H1 (cell line): ENCODE data around the gene SH2D2A. TPM values are rescaled to one million over a fixed set of nuclear protein-coding genes. Genes with fewer than 3 reads are reported as not detected.
A peak's percentile ranks its signal among the peaks of the same experiment; 100 is the strongest.

ENCODE experiments used
- CTCF ChIA-PET: fragments of 300-600 bp; sonication (Branson Sonifier 250); formaldehyde crosslinking; loops from one replicate; lab custom pipeline; 2021; ENCODE audit not compliant: partially characterized antibody; lab: Charles Lee
- POLR2A ChIA-PET: fragments of 300-600 bp; sonication (Branson Sonifier 250); formaldehyde crosslinking; loops from one replicate; lab custom pipeline; 2021; ENCODE audit warnings: inconsistent platforms; ENCODE audit not compliant: partially characterized antibody; lab: Charles Lee
- DNase-seq, 2 experiments: peaks; one replicate each; pipeline versions ENCODE4 v3.0.0 to v3.0.0-alpha.2; 2010 to 2022; ENCODE audit warnings: low spot score in 2 of 2, low read depth in 1 of 2, mixed read lengths in 1 of 2
- FAIRE-seq: peaks from 2 replicates; lab custom pipeline; 2011; peaks lifted over from hg19 to GRCh38; lab: Jason Lieb, UNC
- H2AFZ ChIP-seq: 2 replicates; pipeline ENCODE4 v1.8.1; 2012; ENCODE audit warnings: low read length, inconsistent platforms
- H2AK5ac ChIP-seq: 2 replicates; pipeline ENCODE4 v1.6.1; 2013; ENCODE audit warnings: low read depth, low read length
- H2BK120ac ChIP-seq: replicated peaks from 2 replicates; pipeline ENCODE3; 2013; ENCODE audit warnings: low read depth, low read length, inconsistent platforms
- H2BK12ac ChIP-seq: 2 replicates; pipeline ENCODE4 v1.6.1; 2013; ENCODE audit warnings: low read depth, low read length
- H2BK15ac ChIP-seq: 2 replicates; pipeline ENCODE4 v1.6.1; 2013; ENCODE audit warnings: low read length
- H2BK20ac ChIP-seq: 2 replicates; pipeline ENCODE4 v1.6.1; 2013; ENCODE audit warnings: low read length
- H2BK5ac ChIP-seq: 2 replicates; pipeline ENCODE4 v1.6.1; 2013; ENCODE audit warnings: low read depth, low read length
- H3K14ac ChIP-seq: 2 replicates; pipeline ENCODE4 v1.6.1; 2013; ENCODE audit warnings: inconsistent platforms; ENCODE audit not compliant: insufficient read length
- H3K18ac ChIP-seq: 2 replicates; pipeline ENCODE4 v1.6.1; 2013; ENCODE audit warnings: low read length; ENCODE audit errors: extremely low read depth
- H3K23ac ChIP-seq: 2 replicates; pipeline ENCODE4 v1.6.1; 2013; ENCODE audit warnings: inconsistent platforms; ENCODE audit not compliant: insufficient read length
- H3K23me2 ChIP-seq: 2 replicates; pipeline ENCODE4 v1.6.1; 2013; ENCODE audit warnings: low read depth, low read length
- H3K27ac ChIP-seq: 2 replicates; pipeline ENCODE4 v1.6.1; 2011; ENCODE audit warnings: low read depth, low read length, inconsistent platforms
- H3K27me3 ChIP-seq, 4 experiments: replicated peaks in 1 of 4; 1 replicate in 1 of 4; 2 replicates in 3 of 4; pipeline versions ENCODE4 v1.6.1 to v1.8.1; 2011 to 2013; ENCODE audit warnings: low read length in 3 of 4, mild to moderate bottlenecking in 3 of 4, inconsistent platforms in 2 of 4, mixed read lengths in 2 of 4, moderate library complexity in 1 of 4; ENCODE audit not compliant: control insufficient read depth in 3 of 4, insufficient read depth in 3 of 4; ENCODE audit errors: extremely low read depth in 1 of 4
- H3K36me3 ChIP-seq, 4 experiments: 2 replicates each; pipeline versions ENCODE4 v1.6.1 to v1.8.1; 2011 to 2013; ENCODE audit warnings: mild to moderate bottlenecking in 4 of 4, low read length in 3 of 4, moderate library complexity in 2 of 4, control low read depth in 1 of 4, inconsistent platforms in 1 of 4; ENCODE audit not compliant: insufficient read depth in 4 of 4, control insufficient read depth in 2 of 4
- H3K4ac ChIP-seq: replicated peaks from 2 replicates; pipeline ENCODE3; 2013; ENCODE audit warnings: low read length, low read depth, mixed read lengths, inconsistent platforms; ENCODE audit not compliant: insufficient read length
- H3K4me1 ChIP-seq, 4 experiments: replicated peaks in 1 of 4; 1 replicate in 1 of 4; 2 replicates in 3 of 4; pipeline versions ENCODE4 v1.6.1 to v1.8.1; 2011 to 2013; ENCODE audit warnings: low read length in 3 of 4, inconsistent platforms in 2 of 4, mixed read lengths in 1 of 4; ENCODE audit not compliant: insufficient read depth in 4 of 4, control insufficient read depth in 3 of 4
- H3K4me2 ChIP-seq, 2 experiments: 2 replicates each; pipeline versions ENCODE4 v1.6.1 to v1.8.1; 2011 to 2013; ENCODE audit warnings: low read depth in 2 of 2, low read length in 2 of 2, control low read depth in 1 of 2, inconsistent platforms in 1 of 2, mild to moderate bottlenecking in 1 of 2; ENCODE audit not compliant: insufficient read depth in 1 of 2
- H3K4me3 ChIP-seq, 4 experiments: fragments of 200-600, 300-600 bp in 1 of 4; sonication (generic), shearing (Covaris generic), sonication (Bioruptor Twin) in 1 of 4; 2 replicates each; pipeline versions ENCODE4 v1.5.1 to v1.8.1; 2011 to 2016; ENCODE audit warnings: low read length in 4 of 4, low read depth in 3 of 4, control low read depth in 2 of 4, inconsistent platforms in 2 of 4, mild to moderate bottlenecking in 2 of 4, mixed read lengths in 1 of 4, moderate library complexity in 1 of 4; ENCODE audit not compliant: insufficient read depth in 2 of 4; ENCODE audit errors: extremely low read depth in 1 of 4
- H3K56ac ChIP-seq: replicated peaks from 2 replicates; pipeline ENCODE3; 2013; ENCODE audit warnings: low read depth, mild to moderate bottlenecking, mixed read lengths, low read length, inconsistent platforms; ENCODE audit not compliant: insufficient read length
- H3K79me1 ChIP-seq: 2 replicates; pipeline ENCODE4 v1.6.1; 2013; ENCODE audit warnings: low read depth, low read length, control low read depth
- H3K79me2 ChIP-seq, 2 experiments: 2 replicates each; pipeline versions ENCODE4 v1.6.1 to v1.8.1; 2012 to 2013; ENCODE audit warnings: low read length in 2 of 2, mild to moderate bottlenecking in 2 of 2, inconsistent platforms in 1 of 2; ENCODE audit not compliant: insufficient read depth in 2 of 2, control insufficient read depth in 1 of 2
- H3K9ac ChIP-seq, 4 experiments: replicated peaks in 1 of 4; 1 replicate in 1 of 4; 2 replicates in 3 of 4; pipeline versions ENCODE4 v1.6.1 to v1.8.1; 2011 to 2013; ENCODE audit warnings: low read depth in 3 of 4, low read length in 3 of 4, control low read depth in 2 of 4, mild to moderate bottlenecking in 2 of 4, moderate library complexity in 2 of 4, inconsistent platforms in 1 of 4; ENCODE audit errors: extremely low read depth in 1 of 4
- H3K9me3 ChIP-seq, 2 experiments: 2 replicates each; pipeline versions ENCODE4 v1.6.1 to v1.8.1; 2012 to 2013; ENCODE audit warnings: mild to moderate bottlenecking in 2 of 2, moderate library complexity in 2 of 2, control low read depth in 1 of 2, inconsistent platforms in 1 of 2, low read depth in 1 of 2, low read length in 1 of 2, mixed read lengths in 1 of 2; ENCODE audit not compliant: insufficient read depth in 2 of 2
- H4K20me1 ChIP-seq, 2 experiments: replicated peaks in 1 of 2; 2 replicates each; pipeline versions ENCODE3 to v1.8.1; 2011 to 2013; ENCODE audit warnings: inconsistent platforms in 2 of 2, low read length in 2 of 2, mild to moderate bottlenecking in 1 of 2; ENCODE audit not compliant: insufficient read depth in 2 of 2, control insufficient read depth in 1 of 2
- H4K5ac ChIP-seq: 2 replicates; pipeline ENCODE4 v1.6.1; 2013; ENCODE audit warnings: low read length, low read depth, mixed read lengths, inconsistent platforms; ENCODE audit not compliant: insufficient read length
- H4K8ac ChIP-seq: 2 replicates; pipeline ENCODE4 v1.8.0; 2013; ENCODE audit warnings: mild to moderate bottlenecking, moderate library complexity, low read length, inconsistent platforms; ENCODE audit not compliant: insufficient read depth; ENCODE audit errors: extremely low read depth
- H4K91ac ChIP-seq: replicated peaks from 2 replicates; pipeline ENCODE3; 2013; ENCODE audit warnings: low read length, mixed read lengths, inconsistent platforms; ENCODE audit not compliant: insufficient read length
- KDM1A ChIP-seq: fragments of 200-600, 300-600 bp; sonication (generic); IDR thresholded peaks from 2 replicates; pipeline ENCODE4 v1.7.1; 2016; ENCODE audit warnings: mild to moderate bottlenecking, low read length, borderline replicate concordance
- POLR2AphosphoS5 ChIP-seq: IDR thresholded peaks from 2 replicates; pipeline ENCODE4 v1.6.1; 2011; ENCODE audit warnings: low read depth, low read length
- WGBS, 2 experiments: shearing (Covaris generic) in 1 of 2; methylation state at CpG; one replicate each; pipeline versions ENCODE4 v1.1.6 to v1.1.7; 2013 to 2015; ENCODE audit warnings: low lambda C conversion rate in 2 of 2, mixed read lengths in 2 of 2, inconsistent platforms in 1 of 2, low coverage in 1 of 2, missing lambda C conversion rate in 1 of 2; ENCODE audit not compliant: insufficient replicate concordance in 2 of 2, insufficient coverage in 1 of 2, insufficient read length in 1 of 2; ENCODE audit errors: extremely low coverage in 1 of 2, missing lambda C conversion rate in 1 of 2; 5-methylcytosine and 5-hydroxymethylcytosine counted together
- polyA plus RNA-seq, 7 experiments: library from polyadenylated mRNA; depleted of rRNA in 3 of 7; stranded (reverse) in 5 of 7; unstranded in 2 of 7; fragments of >200 nt in 5 of 7; fragments of 200-250 nt in 2 of 7; gene quantifications; 1 replicate in 5 of 7; 2 replicates in 1 of 7; 4 replicates in 1 of 7; pipeline versions ENCODE4 v1.2.1 to v1.2.3, GENCODE V29; 2011 to 2013; ENCODE audit warnings: missing spikeins in 2 of 7, mixed read lengths in 2 of 7
- total RNA-seq: library from RNA; stranded (reverse); fragmentation: NEBNext Ultra II Directional; extraction: Animal tissue kit (Norgen Biotek cat#: 25700); gene quantifications from 2 replicates; pipeline ENCODE4 v1.2.1, GENCODE V29; 2021

Gene SH2D2A
- total and polyA plus RNA-seq, 2 of the 8 experiments (the other 6 are each of a cell fraction or from before 2014, with no cell fraction given), result 3.3 to 7.9 TPM

DNA sequence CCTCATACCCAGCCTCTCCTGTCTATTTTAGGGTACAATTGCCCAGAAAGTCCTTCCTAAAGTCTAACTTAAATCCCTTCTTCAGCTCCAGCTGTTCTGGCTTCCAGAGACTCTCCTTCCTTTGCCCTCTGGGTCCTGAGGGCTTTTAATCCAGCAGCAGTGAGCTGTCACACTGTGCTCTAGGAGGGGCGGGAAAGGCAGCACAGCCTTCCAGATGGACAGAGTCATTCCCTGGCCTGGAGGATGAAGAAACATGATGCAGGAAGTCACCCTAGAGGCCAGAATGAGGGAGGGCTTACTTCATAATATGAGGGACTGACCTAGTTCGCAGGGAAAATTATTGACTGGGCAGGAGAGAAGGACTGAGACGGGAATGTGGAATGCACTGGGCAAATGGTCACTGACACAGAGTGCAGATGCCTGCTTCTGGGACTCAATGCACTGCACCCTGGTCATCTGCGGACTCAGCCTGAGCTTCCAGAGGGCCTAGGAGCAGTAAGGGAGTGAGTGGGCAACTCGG is 1.3 kb downstream of the SH2D2A start:
- WGBS, 2 experiments, result 74% methylated on average over 5 of the region's 5 CpGs; no CpG with 5 or more reads in 1 of the 2 experiments
- H2BK5ac ChIP-seq, result no peak overlapping the region
- no peak overlapping the region for H2AFZ ChIP-seq
- peaks cover 2% of the 10 kb centered on the region; the same call in 1 of the 2 replicates for H3K23me2 ChIP-seq
- H3K14ac ChIP-seq, result no peak overlapping the region
- no peak overlapping the region for H3K27ac ChIP-seq
- H4K91ac ChIP-seq, result no peak overlapping the region
- no peak overlapping the region for H3K23ac ChIP-seq
- H3K27me3 ChIP-seq, result peaks cover 1 to 48% (median 42%) of the 10 kb centered on the region in 4 experiments
- H2BK120ac ChIP-seq, result no peak overlapping the region
- H2BK15ac ChIP-seq, result 0 out of 2 replicates have a peak overlapping the region, but pooled peaks have one; percentile 53
- peak; percentile 56; the same call in 1 of the 2 replicates for TF ChIP-seq KDM1A
- no peak for TF ChIP-seq POLR2AphosphoS5
- ChIA-PET POLR2A (interaction anchor here (0.6 kb wide), 1 partner anchor 44 kb away, joined by 3 read pairs; no protein-coding TSS in a partner anchor), CTCF (interaction anchor here (0.8 to 31.8 kb wide), 7 partner anchors 16 to 69 kb away, joined by 3 to 491 read pairs (median 6); partner anchors contain the start of genes INSRR and NTRK1)
- H3K79me1 ChIP-seq, result no peaks in the 10 kb centered on the region
- H2BK20ac ChIP-seq, result no peak overlapping the region
- no peak for DNase-seq
- no peak overlapping the region for H3K4me3 ChIP-seq
- FAIRE-seq, result no peak
- H4K20me1 ChIP-seq, result no peaks in the 10 kb centered on the region
- H4K5ac ChIP-seq, result no peak overlapping the region
- no peak overlapping the region for H3K9ac ChIP-seq
- H4K8ac ChIP-seq, result no peak overlapping the region; the same call in 1 of the 2 replicates
- 0 out of 2 replicates have a peak overlapping the region, but pooled peaks have one; percentile 58 for H2AK5ac ChIP-seq
- no peaks in the 10 kb centered on the region for H3K36me3 ChIP-seq
- peak overlapping the region; percentile 75; the same call in 1 of the 2 replicates for H2BK12ac ChIP-seq
- H3K79me2 ChIP-seq, result no peaks in the 10 kb centered on the region
- peaks cover 0 to 11% (median 5%) of the 10 kb centered on the region in 4 experiments; a peak in 6 of 7 replicates for H3K4me1 ChIP-seq
- no peaks in the 10 kb centered on the region for H3K9me3 ChIP-seq
- H3K56ac ChIP-seq, result no peak overlapping the region
- no peak overlapping the region for H3K4me2 ChIP-seq
- no peak overlapping the region for H3K4ac ChIP-seq
- H3K18ac ChIP-seq, result no peak overlapping the region
